GDM1 (cell line): ENCODE results near the gene MLKL.
"Not testable (repeated sequence)": the region's sequence is repeated elsewhere in the genome, so short reads cannot be mapped to it uniquely, and the experiment has no call there.

ENCODE experiments used
- DNase-seq: peaks from one replicate; lab custom pipeline; 2025; lab: John Stamatoyannopoulos, UW

Gene MLKL

GRCh38 chr16:74699666-74700065 is 996 bp downstream of the MLKL start:
- no peak for DNase-seq

GRCh38 chr16:74698222-74698621 is 2.4 kb downstream of the MLKL start:
- DNase-seq = no peak

GRCh38 chr16:74695450-74696422 is 4.9 kb downstream of the MLKL start:
- DNase-seq = no peak

GRCh38 chr16:74691093-74691855 is 9.4 kb downstream of the MLKL start:
- no peak for DNase-seq

- DNase-seq = no peak
These were observed 18.1 kb downstream of the MLKL start for GRCh38 chr16:74682556-74682955.

GRCh38 chr16:74680681-74681080 is 20.0 kb downstream of the MLKL start:
- DNase-seq = no peak

- no peak for DNase-seq
These were observed 20.7 kb downstream of the MLKL start for GRCh38 chr16:74679983-74680382.

GRCh38 chr16:74677868-74678267 is 22.8 kb downstream of the MLKL start:
- DNase-seq = no peak

- no peak for DNase-seq
These were observed 26.8 kb downstream of the MLKL start for GRCh38 chr16:74673876-74674275.

- DNase-seq = not testable (repeated sequence)
These were observed 31.8 kb downstream of the MLKL start for GRCh38 chr16:74668877-74669276.

GRCh38 chr16:74667255-74667700 is 33.4 kb downstream of the MLKL start:
- no peak for DNase-seq

GRCh38 chr16:74666425-74667254 is 34.0 kb downstream of the MLKL start, which contains the start of gene RFWD3:
Gene RFWD3 (minus strand): TSS chr16:74666877. CDS start chr16:74661449, 5,428 bp downstream.
- peak; percentile 90 for DNase-seq

- DNase-seq = no peak
These were observed 34.6 kb downstream of the MLKL start for GRCh38 chr16:74666010-74666421.

- DNase-seq = no peak
These were observed 39.6 kb downstream of the MLKL start for GRCh38 chr16:74661064-74661463.

- no peak for DNase-seq
These were observed 40.3 kb downstream of the MLKL start for GRCh38 chr16:74660383-74660782.

- no peak for DNase-seq
These were observed 41.6 kb downstream of the MLKL start for GRCh38 chr16:74659041-74659440.

GRCh38 chr16:74657870-74658642 is 42.6 kb downstream of the MLKL start:
- DNase-seq = no peak

- no peak for DNase-seq
These were observed 46.1 kb downstream of the MLKL start for GRCh38 chr16:74654536-74655050.

- DNase-seq = not testable (repeated sequence)
These were observed 47.8 kb downstream of the MLKL start for GRCh38 chr16:74652883-74653282.

- DNase-seq = no peak
These were observed 48.4 kb downstream of the MLKL start for GRCh38 chr16:74652249-74652648.

GRCh38 chr16:74651841-74652240 is 48.8 kb downstream of the MLKL start:
- DNase-seq = no peak
